ENCODE results near the gene SEMA4A.
A peak's percentile ranks its signal among the peaks of the same experiment; 100 is the strongest.

SEMA4A gene

GRCh38 chr1:156136970-156137483 lies 16.4 kb upstream of the SEMA4A start:
- no peak for DNase-seq

GRCh38 chr1:156138458-156138867 lies 14.9 kb upstream of the SEMA4A start:
- no peak for DNase-seq

GRCh38 chr1:156140879-156141707 lies 12.3 kb upstream of the SEMA4A start:
- DNase-seq: no peak

DNA sequence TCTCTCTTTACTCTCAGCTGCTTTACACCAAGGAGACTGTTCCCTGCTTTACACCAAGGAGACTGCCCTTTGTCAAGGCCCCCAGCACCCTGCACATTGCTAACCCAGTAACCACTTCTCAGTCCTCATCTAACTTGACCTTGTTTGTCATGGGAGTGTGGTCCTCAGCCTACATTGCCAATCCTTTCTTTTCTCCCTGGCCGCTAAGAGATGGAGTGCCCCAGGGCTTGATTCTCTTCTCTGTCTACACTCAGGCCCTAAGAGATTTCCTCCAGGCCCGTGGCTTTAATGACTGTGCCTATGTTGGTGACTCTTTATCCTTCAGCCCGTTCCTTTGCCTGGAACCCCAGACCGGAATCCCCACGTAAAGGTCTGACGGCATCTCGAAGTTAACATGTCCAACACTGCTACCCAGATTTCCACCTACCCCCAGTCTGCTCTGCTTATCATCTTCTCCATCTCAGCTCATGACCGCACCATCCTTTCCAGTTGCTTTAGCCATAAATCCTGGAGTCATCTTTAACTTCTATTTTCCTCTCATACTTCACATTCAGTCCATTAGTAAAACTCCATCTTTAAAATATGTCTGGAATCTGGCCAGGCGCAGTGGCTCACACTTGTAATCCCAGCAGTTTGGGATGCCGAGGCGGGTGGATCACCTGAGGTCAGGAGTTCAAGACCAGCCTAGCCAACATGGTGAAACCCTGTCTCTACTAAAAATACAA lies 9.5 kb upstream of the SEMA4A start:
- DNase-seq: no peak

GRCh38 chr1:156144742-156145141 lies 8.6 kb upstream of the SEMA4A start:
- DNase-seq: no peak

- no peak for DNase-seq
These were observed 7.8 kb upstream of the SEMA4A start for GRCh38 chr1:156145650-156146019.

DNA sequence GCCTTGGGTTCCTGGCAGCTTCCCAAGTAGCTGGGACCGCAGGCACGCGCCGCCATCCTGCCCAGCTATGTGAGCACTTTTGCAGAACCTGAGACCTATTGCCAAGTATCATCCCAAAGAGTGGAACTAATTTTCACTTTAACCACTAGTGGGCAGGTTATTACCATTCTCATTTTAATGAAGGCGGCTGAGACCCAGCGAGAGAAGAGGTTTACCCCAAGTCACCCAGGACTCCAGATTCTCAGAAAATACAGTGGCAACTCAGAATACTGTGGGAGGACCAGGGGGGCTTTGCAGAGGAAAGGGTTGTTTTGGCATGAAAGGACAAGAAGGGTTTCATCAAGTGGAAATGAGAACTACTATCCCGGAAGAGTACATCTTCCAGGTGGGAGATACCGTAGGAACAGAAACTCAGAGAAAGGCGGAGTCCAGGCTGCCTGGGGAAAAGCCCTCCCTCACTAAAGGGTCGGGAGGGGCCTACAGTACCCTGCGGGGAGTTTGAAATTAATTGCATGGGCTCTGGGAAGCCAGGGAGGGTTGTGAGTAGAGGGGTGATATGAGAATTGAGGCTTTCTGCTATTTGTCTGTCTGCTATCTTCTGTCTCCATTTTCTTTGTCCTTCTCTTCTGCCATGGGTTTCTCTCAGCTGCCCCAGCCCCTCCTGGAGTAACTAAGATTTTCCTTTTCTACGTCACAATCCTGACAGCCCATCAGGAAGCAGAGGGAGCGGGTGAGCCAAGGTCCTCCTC lies 7.2 kb upstream of the SEMA4A start:
- peak; percentile 70 for DNase-seq

DNA sequence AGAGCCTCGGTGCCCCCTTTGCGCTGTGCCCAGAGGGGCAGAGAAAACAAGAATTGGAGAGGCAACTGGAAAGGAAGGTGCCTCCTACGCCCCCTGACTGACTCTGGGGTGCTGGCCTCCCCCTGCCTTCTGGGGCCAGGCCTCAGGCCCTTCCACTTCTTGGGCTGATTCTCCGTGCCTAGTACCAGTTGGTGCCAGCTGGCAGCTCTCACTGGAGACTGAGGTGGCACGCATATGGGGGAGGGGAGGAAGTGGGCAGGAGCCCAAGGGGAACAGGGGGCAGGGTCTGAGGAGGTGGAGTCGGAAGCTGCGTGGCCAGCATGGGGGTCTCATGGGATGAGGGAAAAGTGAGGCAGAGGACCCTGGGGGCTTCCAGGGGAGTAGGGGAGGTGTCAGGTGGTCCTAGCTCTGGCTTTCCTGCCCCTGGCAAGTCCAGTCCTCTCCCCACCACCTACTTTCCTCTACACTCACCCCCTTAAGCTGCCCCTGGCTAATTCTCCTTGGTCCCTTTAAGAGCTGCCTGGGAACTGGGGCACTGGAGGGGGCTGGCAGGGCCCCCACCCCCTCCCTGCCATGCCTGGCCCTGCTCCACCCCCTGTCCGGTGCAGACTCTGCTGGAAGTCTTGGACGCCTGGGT lies 6.5 kb upstream of the SEMA4A start:
- peak; percentile 37 for DNase-seq

- no peak for DNase-seq
These were observed 5.2 kb upstream of the SEMA4A start for GRCh38 chr1:156148216-156148615.

GRCh38 chr1:156149374-156150332 lies 3.7 kb upstream of the SEMA4A start:
- DNase-seq: no peak

- DNase-seq: no peak
These were observed 2.9 kb upstream of the SEMA4A start for GRCh38 chr1:156150333-156151011.

DNA sequence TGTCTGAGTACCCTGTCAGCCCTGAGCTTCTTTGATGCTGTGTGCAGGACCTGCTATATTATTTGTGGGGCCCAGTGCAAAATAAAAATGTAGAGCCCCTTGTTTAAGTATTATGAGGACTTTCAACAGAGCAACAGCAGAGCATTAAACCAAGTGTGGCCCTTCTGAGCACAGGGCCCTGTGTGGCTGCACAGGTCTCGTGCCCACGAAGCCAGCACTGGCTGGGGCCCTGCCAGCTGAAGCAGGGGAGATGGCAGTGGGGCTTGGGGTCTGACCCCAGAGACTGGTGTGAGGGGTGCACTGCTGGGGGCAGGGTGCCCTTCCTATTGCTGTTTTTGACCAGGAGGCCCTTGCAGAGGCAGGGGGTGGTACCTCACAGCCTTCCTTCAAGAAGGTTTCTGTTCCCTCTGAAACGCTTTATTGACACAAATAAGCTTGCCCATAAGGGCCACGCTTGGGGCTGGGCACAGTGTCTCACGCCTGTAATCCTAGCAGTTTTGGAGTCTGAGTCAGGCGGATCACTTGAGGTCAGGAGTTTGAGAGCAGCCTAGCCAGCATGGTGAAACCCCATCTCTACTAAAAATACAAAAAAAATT lies 2.2 kb upstream of the SEMA4A start:
- no peak for DNase-seq

- DNase-seq: no peak
These were observed 757 bp upstream of the SEMA4A start for GRCh38 chr1:156152628-156153027.

DNA sequence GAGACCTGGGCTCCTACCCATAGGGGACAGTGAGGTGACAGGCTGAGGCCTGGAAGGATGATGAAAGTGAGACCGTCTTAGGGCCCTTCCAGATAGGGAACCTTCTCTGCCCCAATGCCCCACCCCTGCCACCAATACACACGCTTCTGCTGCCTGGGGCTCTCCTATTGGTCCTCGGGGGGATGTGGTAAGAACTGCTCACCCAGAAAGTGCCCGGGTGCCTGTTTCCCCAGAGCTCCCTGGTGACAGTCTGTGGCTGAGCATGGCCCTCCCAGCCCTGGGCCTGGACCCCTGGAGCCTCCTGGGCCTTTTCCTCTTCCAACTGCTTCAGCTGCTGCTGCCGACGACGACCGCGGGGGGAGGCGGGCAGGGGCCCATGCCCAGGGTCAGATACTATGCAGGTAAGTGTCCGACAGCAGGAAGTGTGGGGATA lies 948 bp downstream of the SEMA4A start:
- DNase-seq: no peak

DNA sequence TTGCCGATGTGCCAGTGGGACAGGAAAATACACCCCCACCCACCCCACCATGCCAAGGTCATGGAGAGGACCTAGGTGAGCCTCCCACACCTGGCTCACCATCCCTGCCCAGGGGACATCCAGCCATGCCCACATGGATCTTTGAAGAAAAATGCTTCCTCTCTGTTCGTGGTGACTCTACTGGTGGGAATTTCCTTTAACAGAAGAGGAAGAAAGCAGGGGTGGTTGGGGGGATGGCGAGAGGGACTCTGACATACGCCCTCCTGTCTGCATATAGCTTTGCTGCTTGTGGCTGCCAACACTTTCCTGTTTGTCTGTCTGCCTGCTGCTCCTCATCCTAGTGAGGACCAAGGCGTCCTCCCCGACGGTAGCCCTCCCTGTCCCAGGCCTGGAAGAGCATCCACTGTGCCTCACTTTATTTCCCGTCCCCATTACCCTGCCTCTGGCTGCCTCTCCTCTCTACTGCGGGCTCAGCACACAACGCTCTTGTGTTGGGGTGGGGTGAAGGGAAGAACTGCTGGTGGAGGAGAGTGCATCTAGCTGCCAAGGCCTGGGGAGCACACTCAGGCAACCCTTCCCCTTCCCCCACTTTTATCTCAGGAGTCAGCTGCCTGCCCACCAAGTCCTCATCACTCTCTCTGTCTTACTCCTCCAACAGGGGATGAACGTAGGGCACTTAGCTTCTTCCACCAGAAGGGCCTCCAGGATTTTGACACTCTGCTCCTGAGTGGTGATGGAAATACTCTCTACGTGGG lies 2.5 kb downstream of the SEMA4A start:
- no peak for DNase-seq

- no peak for DNase-seq
These were observed 4.1 kb downstream of the SEMA4A start for GRCh38 chr1:156157506-156157905.

GRCh38 chr1:156157966-156158365 lies 4.6 kb downstream of the SEMA4A start:
- no peak for DNase-seq

DNA sequence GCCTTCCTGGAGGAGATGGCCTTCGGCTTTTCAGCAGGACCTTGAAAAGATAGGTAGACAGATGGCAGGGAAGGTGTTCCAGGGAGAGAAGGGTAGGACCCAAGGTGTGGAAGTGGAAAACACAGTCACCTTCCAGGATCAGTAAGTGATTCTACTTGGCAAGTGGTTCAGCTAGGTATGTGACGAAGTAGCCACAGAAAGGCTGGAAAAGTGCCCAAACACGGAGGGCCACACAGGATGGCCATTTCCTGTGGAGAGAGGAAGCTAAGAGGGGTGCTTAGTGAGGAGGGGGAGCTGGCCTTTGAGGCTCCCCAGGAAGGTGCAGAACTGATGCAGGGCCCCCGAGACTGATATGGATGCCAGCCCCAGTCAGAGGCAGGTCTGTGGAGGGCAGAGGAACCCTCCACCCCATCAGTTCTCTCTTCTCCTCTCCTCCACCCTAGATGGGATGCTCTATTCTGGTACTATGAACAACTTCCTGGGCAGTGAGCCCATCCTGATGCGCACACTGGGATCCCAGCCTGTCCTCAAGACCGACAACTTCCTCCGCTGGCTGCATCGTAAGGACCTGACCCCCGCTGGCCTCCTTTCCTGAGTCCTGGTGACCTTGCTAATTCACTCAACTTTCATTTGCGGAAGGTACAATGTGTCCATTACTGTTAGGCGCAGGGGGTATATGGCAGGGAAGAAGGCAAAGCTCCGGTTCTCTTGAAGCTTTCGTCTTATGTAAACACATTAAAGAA lies 6.8 kb downstream of the SEMA4A start:
- no peak for DNase-seq

GRCh38 chr1:156160743-156161171 lies 7.4 kb downstream of the SEMA4A start:
- peak; percentile 76 for DNase-seq
